ENCODE data around the gene C16orf78.
"Not testable (repeated sequence)": the region's sequence is repeated elsewhere in the genome, so short reads cannot be mapped to it uniquely, and the experiment has no call there.

Gene C16orf78

GRCh38 chr16:49349446-49350168 is 24.0 kb upstream of the C16orf78 start:
- no peak for DNase-seq (ENCODE audit: low read depth in 2 of 2)

- DNase-seq (ENCODE audit: low read depth in 2 of 2) = no peak
These were observed 23.1 kb upstream of the C16orf78 start for GRCh38 chr16:49350265-49351095.

- no peak for DNase-seq (ENCODE audit: low read depth in 2 of 2)
These were observed 22.5 kb upstream of the C16orf78 start for GRCh38 chr16:49351096-49351487.

DNA sequence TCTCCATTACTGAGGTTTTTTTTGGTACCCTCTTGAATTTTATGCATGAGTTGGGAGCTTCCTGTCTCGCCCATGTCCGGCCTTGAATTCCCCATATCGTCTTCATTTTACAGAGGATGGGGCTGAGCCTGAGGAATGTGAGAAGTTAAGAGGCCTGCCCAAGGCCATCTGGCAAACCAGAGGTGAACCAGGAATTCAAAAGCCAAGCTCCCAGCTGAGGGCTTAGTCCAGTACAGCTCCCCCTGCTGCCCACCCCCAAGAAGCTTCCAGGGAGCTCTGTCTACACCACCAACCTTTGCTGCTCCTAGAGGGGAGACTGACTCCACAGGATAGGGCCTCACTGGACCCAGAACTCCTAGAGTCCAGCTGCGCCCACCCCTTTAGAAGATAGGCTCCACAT is 20.7 kb upstream of the C16orf78 start:
- DNase-seq (ENCODE audit: low read depth in 2 of 2) = no peak

DNA sequence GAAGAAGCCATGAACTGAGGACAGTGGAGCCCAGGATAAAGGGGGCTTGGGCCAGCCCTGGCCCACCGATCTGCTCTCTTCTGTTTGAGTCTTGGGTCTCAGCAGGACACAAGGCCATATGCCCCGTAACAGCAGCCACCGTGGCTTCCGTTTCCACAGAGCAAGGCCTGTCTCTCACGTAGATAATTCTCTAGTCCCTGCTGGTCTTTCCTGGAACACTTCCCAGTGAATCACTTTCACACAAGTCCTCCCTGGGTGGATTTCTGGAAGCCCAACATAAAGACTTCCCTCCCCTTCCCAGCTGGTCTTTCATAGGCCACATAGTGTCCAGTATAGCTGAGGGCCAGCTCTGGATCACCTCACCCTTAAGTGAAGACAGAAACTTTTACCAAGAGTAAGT is 19.9 kb upstream of the C16orf78 start:
- DNase-seq (ENCODE audit: low read depth in 2 of 2) = no peak

DNA sequence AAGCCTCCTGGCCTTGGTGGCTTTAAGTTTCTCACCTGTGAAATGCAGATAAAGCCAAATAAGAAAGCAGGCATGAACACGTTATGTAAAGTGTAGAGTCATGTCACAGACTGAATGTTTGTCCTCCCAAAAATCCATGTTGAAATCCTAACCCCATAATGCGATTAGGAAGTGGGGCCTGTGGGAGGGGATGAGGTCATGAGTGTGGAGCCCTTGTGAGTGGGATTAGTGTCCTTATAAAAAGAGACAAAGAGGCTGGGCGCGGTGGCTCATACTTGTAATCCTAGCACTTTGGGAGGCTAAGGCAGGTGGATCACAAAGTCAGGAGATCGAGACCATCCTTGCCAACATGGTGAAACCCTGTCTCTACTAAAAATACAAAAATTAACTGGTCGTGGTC is 19.5 kb upstream of the C16orf78 start:
- no peak for DNase-seq (ENCODE audit: low read depth in 2 of 2)

GRCh38 chr16:49354991-49355390 is 18.6 kb upstream of the C16orf78 start:
- DNase-seq (ENCODE audit: low read depth in 2 of 2) = no peak

DNA sequence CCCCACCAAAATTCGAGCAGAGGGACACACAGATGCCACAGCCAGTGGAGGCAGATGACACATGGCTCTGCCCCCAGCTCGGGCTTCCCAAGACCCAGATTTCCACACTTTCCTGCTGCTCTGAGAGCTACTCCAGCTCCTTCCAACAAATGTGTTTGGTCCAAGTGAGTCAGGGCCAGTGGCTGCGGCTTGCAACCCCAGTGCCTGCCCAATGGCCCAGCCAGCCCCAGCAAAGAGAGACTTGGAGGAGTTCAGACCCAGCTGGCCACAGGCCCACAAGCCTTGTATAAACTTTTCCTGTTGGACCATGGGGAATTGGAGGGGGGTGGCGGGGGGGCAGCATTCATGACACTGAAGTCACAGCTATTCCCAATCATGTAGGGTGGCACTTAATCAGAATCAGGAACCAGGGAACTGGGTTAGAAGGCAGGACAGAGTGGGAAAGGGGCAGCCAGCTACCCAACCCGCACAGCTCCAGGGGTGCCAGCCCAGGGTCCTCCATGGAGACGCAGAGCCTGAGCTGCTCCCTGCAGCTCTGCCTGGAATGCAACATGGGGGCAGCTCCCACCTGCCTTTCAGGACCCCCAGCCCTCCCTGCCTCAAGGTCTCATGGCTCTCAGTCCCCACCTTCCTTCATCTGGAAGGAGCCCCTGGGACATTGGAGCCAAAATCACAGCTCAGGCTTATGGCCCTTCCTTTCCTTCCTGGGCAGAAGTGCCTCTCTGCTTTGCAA is 17.5 kb upstream of the C16orf78 start:
- no peak for DNase-seq (ENCODE audit: low read depth in 2 of 2)

GRCh38 chr16:49356728-49357488 is 16.7 kb upstream of the C16orf78 start:
- DNase-seq (ENCODE audit: low read depth in 2 of 2) = no peak

DNA sequence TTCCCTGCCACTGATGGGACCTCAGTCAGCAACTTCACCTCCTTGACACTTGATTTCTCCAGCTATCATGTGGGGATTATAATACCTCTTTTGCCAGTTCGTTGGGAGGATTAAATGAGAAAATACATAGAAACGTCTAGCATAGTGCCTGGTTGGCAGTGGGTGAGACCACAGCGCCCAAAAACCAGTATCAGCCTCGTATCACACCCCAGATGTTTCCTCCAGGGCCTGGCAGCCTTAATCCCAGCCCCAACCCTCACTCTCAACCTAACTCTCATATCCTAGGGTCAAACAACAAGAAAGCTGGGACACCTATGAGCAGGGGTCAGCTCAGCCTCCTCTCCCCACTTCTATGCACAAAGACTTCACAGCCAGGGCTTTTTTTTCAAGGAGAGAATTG is 14.0 kb upstream of the C16orf78 start:
- no peak for DNase-seq (ENCODE audit: low read depth in 2 of 2)

GRCh38 chr16:49361731-49362130 is 11.9 kb upstream of the C16orf78 start:
- not testable (repeated sequence) for DNase-seq (ENCODE audit: low read depth in 2 of 2)

DNA sequence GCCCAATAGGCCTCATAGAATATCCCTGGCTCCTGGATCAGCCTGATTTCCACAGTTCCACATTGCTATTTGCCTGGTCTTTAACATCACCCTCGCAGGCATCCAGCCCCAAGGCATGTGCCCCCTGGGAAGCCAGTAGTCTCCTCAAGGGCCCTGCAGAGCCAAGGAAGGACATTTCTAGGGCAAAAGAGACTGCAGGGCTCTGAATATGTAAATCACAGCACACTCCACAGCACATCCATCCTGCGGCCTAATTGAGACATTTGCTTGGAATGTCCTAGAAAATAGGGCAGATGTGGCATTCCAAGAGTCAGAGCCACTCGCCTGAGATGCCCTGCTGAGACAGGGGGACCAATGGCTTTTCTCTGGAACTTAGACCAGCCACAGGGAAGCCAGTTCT is 11.4 kb upstream of the C16orf78 start:
- DNase-seq (ENCODE audit: low read depth in 2 of 2) = no peak

DNA sequence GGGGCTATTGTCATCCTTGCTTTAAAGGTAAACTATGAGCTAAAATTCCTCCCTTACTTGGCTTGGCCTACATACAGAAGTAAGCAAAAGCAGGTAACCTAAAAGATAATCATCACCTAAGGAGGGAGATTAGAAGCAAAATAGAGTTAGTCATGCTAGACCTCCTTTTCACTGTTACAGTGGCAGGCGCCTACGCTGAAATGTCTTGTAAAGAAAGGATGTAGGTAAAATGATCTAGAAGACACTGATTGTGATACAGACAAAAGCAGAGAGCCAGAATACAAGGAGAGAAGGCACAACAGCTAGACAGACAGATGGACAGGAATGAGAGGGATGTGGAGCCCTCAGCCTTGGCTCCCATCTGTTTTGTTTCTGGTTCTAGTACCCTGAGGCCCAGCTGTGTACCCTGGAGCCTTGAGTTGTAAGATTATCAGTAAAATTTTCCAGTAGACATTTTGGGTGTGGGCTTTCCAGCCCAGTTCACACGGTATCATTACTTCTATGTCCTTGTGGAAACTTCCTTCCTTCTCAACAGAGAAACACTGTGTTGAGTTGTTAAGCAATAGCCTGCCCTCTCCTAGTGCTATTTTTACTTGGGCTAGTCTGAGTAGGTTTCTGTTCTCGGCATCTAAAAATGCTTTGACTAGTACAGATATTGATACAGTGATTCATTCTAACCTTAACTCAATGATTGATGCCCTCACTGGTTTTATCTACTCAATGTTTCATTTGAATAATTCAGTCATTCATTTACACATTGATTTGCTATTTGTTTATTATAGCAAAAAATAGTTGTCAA is 7.7 kb upstream of the C16orf78 start:
- no peak for DNase-seq (ENCODE audit: low read depth in 2 of 2)

DNA sequence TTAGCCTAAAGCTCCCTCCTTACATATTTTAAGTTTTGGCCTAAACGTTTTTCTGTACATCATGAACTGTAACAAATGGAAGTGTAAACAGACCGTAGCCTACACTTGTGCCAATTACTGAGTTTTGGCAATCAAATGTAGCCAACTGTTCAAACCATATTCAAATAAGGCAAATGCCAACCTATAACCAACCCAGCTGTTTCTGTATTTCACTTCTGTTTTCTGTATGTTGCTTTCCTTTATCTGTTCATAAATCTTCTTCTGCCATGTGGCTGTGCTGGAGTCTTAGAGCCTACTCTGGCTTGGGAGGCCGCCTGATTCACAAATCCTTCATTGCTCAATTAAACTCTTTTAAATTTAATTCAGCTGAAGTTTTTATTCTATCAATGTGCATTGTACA is 6.9 kb upstream of the C16orf78 start:
- no peak for DNase-seq (ENCODE audit: low read depth in 2 of 2)

- no peak for DNase-seq (ENCODE audit: low read depth in 2 of 2)
These were observed 3.7 kb upstream of the C16orf78 start for GRCh38 chr16:49369651-49370611.

DNA sequence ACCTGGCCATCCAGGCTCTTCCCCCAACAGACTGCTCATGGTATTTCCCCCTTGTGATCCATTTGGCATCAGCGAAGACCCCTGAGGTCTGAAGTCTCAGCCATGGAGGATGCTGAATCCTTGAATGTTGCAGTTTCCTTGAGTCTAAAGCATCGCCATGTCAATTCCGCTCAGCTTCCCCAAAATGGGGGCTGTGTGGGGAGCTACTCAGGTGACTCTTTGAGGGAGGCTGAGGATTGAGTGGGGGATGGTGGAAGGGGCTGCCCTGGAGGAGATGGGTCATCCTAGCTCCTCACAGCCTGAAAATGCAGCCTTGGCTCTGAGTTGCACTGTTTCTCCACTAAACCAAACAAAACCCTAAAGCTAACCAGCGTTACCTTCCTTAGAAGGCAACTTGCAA is 2.6 kb downstream of the C16orf78 start:
- DNase-seq (ENCODE audit: low read depth in 2 of 2) = no peak

GRCh38 chr16:49377196-49377755 is 3.7 kb downstream of the C16orf78 start:
- no peak for DNase-seq (ENCODE audit: low read depth in 2 of 2)

DNA sequence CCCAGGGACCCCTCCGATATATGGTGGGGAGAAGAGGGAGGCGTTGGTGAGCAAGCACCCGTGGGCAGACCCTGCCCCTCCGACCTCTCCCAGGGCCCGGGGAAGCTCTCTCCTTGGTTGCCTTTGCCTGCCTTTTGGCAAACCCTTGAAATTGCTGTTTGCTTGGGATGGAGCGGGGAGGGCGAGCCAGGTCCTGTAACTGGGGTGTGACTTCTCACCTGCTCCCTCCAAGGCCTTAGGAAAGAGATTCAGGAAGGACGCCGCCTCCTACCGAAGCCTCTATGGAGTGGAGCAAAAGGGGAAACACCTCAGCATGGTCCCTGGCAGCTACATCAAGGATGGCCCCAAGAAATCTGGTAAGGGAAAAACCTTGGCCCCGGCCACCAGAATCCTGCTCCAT is 4.6 kb downstream of the C16orf78 start:
- DNase-seq (ENCODE audit: low read depth in 2 of 2) = no peak

DNA sequence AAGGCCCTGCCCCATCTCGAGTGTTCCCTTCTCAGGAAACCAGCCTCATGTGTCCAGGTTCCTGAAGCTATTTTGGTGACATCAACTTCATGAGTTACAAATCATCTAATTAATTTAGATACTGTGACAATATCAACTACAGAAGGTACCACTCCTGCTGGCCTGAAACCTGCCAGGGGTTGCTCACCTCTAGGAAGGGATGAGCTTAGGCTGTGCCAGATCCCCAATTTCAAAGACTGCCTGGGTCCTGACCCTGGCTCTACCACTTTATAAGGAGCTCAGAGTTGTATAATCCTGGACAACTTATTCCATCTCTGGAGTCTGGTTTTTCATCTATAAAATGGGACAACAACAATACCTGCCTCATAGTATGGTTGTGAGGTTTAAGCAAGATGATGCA is 5.2 kb downstream of the C16orf78 start:
- no peak for DNase-seq (ENCODE audit: low read depth in 2 of 2)

- no peak for DNase-seq (ENCODE audit: low read depth in 2 of 2)
These were observed 9.3 kb downstream of the C16orf78 start for GRCh38 chr16:49382916-49383315.
